ENCODE data around the gene RACK1.
A peak's percentile ranks its signal among the peaks of the same experiment; 100 is the strongest.
"Not testable (repeated sequence)": the region's sequence is repeated elsewhere in the genome, so short reads cannot be mapped to it uniquely, and the experiment has no call there.

Gene RACK1

DNA sequence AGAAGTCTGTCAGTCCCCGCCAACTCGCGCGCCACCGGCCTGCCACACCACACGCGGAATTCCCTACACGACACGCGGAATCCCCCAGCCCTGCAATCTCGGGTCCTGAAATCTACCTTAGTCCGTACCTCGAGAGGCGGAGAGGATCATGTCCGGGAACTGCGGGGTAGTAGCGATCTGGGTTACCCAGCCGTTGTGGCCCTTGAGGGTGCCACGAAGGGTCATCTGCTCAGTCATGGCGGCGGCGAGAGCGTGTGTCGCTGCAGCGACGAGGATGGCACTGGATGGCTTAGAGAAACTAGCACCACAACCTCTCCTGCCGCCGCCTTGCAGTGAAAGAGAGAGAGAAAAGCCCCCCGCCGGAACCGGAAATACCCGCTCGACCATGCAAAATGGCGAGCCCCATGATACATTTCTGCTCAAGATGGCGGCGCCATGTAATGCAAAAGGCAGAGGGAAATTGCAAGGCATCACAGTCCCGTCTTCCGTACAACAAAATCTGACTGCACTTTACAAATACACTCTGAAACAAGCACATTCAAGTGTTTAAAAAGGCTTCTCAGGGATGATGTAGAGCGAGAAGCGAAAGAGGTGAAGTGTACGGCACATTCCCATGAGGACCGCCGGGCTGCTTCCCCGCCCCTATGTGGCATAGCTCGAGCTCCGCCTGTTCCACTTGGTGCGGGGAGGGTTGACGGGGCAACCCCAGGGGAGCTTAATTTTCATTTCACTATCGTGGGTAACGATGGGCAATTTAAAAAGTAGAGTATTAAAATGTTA is at the start of gene RACK1:
Gene RACK1 (minus strand): TSS at position 343 of the 780 bp plus-strand sequence. CDS start 106 bp downstream, at position 237.
- peak; percentile 34 for DNase-seq (ENCODE audit: low read depth)

DNA sequence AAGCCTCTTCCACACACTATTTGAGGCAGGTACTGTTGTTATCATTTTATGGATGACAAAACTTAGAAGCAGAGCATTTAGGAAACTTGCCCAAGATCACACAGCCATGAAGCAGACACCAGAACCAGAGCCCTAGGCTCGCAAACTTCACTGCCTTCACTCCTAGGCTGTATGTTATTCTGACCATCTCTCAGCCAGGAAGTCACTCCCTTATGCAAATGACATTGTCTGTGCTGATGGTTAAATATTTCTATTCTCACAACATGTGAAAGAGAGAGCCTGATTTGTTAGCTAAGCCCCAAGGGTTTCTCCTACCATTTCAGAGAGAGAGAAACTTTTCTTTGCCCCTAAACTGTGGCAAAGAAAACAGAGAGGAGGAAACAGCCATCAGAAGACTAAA is 43.6 kb upstream of the RACK1 start:
- DNase-seq (ENCODE audit: low read depth): not testable (repeated sequence)

DNA sequence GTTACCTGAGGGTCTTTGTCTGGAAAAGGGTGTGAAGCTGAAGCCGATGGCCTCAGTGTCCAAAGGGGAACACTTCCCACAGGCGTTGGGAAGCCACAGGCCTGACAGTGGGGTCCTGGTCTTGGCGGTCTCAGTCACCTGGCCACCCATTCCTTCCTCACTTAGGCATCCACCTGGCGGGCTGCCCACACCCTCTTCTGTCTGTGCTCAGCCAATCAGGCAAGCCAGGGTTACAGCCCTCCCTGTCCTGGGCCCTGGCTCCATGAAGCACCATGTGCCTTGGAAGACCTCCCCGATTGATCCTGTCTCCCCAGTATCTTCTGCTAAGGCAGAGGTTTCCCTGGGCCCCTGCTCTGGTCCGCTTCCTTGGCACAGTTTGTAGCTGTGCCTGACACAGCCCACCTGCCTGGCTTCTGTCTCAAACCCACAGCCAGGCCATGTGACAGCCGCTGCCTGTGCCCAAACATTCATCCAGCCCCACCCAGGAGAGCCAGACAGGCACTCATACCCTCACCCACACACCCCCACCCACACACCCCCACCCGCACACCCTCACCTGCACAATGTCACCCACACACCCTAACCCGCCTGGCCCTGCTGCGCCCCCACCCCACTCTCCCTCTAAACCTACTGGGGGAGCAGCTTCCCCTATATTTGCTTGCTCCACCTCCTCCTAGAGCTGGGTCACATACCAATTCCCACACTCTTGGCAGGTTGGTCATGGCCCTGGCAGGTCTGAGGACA is 42.4 kb upstream of the RACK1 start:
- not testable (repeated sequence) for DNase-seq (ENCODE audit: low read depth)

DNA sequence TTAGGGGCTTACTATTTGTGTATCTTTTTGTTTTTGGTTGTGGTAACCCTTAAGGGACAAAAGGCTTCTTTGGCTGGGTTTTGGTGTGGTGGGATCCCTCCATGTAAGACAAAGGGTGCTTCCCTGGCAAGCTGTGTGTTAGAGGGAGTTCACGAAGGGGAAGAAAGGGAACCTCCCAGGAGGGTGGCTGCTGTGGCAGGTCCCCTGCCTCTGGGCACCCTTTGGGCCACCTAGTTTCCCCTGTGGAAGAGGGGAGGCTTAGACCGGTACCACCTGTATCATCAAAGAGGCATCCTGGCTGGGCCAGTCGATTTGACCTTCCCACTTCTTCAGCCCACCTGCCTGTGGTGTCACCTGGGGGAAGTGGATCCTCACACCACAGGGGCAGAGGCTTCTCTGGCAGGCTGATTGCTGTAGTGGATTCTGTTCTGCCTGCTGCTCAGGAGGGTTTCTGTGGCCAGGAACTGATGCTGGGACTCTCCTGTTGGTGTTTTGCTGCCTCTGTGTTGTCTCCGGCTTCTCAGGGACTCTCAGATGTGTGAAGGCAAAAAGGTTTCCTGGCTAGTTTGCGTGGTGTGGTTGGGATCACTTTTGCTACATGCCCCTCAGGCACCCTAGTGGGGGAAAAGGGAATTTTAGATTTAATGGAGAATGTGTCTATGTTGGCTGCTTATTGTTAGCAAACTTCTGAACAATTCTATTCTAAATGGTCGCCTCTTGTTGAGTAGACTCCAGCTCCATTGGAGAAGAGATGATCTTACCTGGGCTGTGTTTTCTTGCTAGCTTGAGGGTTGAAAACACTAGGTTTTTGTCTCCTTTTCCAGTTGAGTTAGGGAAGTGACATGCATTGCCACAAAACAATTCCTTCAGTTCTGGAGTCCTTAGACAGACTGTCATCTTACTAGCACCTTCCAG is 40.4 kb upstream of the RACK1 start:
- not testable (repeated sequence) for DNase-seq (ENCODE audit: low read depth)

DNA sequence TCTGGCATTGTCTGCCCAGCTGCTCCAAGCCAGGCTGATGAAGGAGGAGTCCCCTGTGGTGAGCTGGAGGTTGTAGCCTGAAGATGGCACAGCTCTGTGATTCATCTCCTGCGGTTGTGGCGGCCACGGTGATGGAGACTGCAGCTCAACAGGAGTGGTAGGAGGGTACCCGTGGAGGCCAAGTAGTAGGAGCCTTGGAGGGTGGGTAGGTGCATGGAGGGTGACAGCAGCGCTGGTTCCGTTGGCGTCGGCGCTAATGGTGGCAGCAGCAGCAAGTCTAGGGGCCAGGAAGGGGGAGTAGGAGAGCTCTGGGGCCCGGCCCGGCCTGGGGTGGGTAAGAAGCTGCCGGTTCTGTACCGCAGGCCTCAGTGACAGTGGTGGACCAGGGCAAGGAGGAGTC is 39.6 kb upstream of the RACK1 start:
- no peak for DNase-seq (ENCODE audit: low read depth)

DNA sequence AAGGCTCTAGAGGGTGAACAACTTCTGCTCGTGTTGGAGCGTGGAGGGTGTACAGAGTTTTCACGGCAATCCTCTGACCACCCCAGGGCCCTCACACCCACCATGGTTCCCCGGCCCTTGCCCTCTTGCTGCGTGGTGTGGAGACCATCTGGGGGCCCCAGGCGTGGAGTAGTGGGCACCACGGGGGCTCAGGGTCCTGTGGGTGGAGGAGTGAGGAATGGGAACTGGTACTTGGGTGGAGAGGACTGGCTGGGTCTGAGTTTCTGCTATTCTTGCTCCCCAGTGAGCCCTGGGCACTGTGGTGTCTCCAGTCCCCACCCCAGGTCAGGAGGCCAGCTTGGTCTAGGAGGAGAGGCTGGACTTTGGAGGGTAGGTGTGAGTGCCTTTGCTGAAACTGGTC is 39.2 kb upstream of the RACK1 start:
- DNase-seq (ENCODE audit: low read depth): no peak

DNA sequence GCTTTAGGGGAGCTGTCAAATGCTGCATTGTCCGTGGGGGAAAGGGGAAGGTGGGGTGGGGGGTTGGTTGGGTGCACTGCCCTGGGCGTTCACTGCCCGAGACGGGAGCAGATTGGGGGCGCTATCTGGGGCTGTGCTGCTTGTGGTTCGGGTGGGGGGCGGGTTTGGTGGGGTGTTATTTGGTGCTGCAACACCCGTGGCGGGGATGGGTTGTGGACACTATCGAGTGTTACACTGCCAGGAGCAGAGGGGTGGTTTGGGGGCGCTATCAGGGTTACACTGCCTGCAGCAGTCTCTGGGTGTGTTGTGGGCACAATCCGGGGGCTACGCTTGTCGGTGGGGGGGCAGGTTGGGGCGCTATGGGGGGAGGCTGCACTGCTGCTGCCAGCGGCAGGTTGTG is 38.7 kb upstream of the RACK1 start:
- not testable (repeated sequence) for DNase-seq (ENCODE audit: low read depth)

DNA sequence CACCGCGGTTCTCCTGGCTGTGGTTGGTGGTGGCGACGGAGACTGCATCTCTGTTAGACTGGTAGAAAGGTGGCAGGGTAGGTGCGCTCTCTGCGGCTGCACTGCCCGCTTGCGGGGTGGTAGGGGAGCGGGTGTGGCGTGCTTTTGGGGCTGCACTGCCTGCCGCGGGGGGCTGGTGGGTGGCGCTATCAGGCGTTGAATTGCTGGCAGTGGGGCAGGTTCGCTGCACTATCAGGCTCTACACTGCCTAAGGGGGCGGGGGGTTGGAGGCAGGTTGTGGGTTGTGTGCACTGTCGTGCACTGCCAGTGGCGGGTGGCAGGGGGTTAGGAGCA is 38.2 kb upstream of the RACK1 start:
- no peak for DNase-seq (ENCODE audit: low read depth)

GRCh38 chr5:181281077-181281983 is 37.6 kb upstream of the RACK1 start:
- DNase-seq (ENCODE audit: low read depth): no peak

DNA sequence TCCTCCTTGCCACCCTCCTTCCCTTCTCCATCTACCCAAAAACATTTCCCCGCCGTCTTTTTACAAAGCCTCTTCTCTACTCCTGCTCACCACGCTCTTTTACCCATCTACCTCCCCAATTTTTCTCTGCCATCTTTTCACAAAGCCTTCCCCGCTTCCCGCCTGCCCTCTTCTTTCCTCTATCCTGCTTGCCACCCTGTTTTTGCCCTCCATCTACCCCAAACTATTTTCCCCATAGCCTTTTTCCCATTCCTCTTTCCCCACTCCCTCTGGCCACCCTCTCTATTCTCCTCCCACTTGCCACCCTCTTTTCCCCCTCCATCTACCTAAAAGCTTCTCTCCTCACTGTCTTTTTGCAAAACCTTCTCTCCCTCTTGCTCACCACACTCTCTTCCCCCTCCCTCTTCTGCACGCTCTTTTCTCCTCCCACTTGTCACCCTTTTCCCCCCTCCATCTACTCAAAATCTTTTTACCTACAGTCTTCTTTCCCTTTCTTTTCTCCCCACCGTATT is 36.6 kb upstream of the RACK1 start:
- no peak for DNase-seq (ENCODE audit: low read depth)

DNA sequence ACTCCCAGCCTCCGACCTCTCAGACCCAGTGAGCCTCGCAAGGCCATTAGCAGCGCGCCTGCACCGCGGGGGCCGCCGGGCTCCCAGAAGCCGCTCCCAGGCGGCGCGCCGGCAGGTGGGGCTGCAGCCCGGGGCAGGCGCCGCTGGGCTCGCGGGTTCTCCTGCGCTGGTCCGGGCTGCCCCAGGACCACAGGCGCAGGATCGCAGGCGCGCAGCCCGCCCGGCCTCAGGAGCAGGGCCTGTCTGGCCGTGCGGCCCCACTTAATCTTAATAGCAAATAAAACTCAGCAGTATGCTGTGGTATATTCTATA is 29.7 kb upstream of the RACK1 start:
- not testable (repeated sequence) for DNase-seq (ENCODE audit: low read depth)

DNA sequence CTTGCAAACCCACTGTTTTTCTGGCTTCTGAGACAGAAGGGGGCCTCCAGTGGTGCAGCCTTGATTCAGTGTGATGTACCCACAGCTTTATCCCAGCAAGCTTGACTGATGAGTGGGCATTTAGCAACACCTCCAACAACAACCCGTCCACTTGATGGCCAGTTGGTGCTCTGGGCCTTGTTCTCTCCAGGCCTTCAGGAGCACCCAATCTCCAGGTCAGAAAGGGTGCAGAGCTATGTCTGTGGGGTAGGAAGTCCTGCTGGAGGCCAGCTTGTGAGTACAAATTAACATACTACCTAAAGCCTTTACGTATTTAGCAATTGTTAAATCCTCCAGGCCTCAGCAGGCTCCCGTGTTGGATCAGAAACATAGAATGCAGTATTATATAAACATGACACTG is 27.4 kb upstream of the RACK1 start:
- no peak for DNase-seq (ENCODE audit: low read depth)

DNA sequence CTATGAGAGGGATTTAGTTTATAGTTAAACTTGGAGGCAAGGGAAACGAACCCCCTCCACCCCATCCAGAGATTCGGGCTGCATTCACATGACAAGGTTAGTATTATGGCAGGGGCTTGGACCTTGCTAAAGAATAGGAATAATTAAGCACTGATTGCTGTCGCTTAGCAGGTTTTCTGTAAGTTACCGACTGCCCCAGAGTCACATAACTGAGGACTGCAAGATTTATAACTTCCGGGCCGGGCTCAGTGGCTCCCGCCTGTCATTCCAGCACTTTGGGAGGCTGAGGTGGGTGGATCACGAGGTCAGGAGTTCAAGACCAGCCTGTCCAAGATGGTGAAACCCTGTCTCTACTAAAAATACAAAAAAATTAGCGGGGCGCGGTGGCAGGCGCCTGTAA is 24.2 kb upstream of the RACK1 start:
- DNase-seq (ENCODE audit: low read depth): not testable (repeated sequence)

- not testable (repeated sequence) for DNase-seq (ENCODE audit: low read depth)
These were observed 23.7 kb upstream of the RACK1 start for GRCh38 chr5:181267291-181267904.

GRCh38 chr5:181265092-181265671 is 21.5 kb upstream of the RACK1 start:
- DNase-seq (ENCODE audit: low read depth): no peak

GRCh38 chr5:181263633-181264032 is 19.9 kb upstream of the RACK1 start:
- no peak for DNase-seq (ENCODE audit: low read depth)

DNA sequence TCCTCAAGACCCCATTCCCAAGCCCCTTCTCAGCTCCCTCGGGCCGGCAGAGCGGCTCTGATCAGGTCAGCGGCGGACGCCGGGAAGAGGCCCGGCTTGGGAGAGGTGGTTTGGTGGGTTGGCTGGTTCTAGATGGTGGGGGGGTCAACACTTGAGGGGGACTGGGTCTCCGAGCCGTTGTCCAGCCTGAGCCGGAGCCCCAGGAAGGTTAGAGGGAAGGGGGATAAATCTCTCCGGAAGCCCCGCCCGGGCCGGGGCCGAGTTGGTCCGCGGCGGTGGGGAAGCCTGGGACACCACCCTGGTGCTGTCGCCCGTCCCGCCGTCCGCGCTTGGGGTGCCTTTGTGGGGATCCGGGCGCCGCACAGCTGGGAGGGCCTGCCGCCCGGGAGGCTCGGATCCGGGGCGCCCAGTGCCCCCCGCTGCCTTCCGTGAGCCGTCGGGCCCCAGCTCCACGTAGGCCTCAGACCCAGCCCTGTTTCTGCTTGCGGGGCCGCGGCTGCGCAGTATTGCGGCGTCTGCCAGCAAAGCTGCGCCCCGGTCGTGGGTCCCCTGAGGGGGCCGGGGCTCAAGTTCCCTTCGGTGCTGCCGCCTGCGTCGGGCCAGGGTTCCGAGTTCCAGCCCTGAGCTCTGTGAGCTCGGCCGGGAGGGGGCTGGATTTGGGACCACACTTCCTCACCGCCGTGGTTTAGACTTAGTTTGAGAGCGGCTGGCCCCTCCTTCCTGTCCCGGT is 17.8 kb upstream of the RACK1 start:
- DNase-seq (ENCODE audit: low read depth): no peak

- DNase-seq (ENCODE audit: low read depth): peak; percentile 51
These were observed 17.1 kb upstream of the RACK1 start, which contains the start of gene TRIM52 for GRCh38 chr5:181260720-181261319. TRIM52 (minus strand) TSS chr5:181261143; CDS start chr5:181260813, 330 bp downstream.
